ENCODE data around the gene HOOK1.

HOOK1 gene

DNA sequence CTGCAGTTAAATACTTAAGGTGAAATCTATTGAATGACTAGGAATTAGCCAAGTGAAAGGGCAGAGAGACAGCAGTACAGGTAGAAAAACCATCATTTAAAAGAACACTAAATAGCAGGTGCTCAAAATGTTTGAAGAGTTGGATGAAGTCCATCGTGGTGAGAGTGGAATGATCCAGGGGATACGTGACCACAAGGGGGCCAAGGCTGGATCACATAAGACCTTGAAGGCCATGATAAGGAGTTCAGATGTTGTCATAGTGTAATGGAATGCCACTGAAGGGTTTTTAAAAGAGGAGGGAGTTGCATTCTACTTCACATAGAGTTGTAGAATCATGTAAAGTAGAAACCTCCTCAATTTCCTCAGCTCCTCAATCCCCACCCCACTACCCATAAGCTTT is 34.8 kb upstream of the HOOK1 start:
- H3K4me3 ChIP-seq (ENCODE audit: low read depth, low read length), result no peak overlapping the region
- no peaks in the 10 kb centered on the region for H3K79me2 ChIP-seq (ENCODE audit: control insufficient read depth, insufficient read depth, low read length, unreplicated experiment)
- H3K4me1 ChIP-seq (ENCODE audit: control insufficient read depth, insufficient read depth, low read length, unreplicated experiment), result peaks cover 7% of the 10 kb centered on the region
- H3K36me3 ChIP-seq (ENCODE audit: insufficient read depth, low read length), result no peaks in the 10 kb centered on the region
- H3K27me3 ChIP-seq (ENCODE audit: insufficient read depth, low read length), result no peaks in the 10 kb centered on the region
- no peak overlapping the region for H3K27ac ChIP-seq (ENCODE audit: low read depth, low read length)
- H2AFZ ChIP-seq (ENCODE audit: low read length, unreplicated experiment), result no peak overlapping the region

- H3K27me3 ChIP-seq (ENCODE audit: insufficient read depth, low read length), result peaks cover 6% of the 10 kb centered on the region; the same call in 1 of the 2 replicates
- no peaks in the 10 kb centered on the region for H3K4me1 ChIP-seq (ENCODE audit: control insufficient read depth, insufficient read depth, low read length, unreplicated experiment)
- no peak overlapping the region for H2AFZ ChIP-seq (ENCODE audit: low read length, unreplicated experiment)
- no peaks in the 10 kb centered on the region for H3K79me2 ChIP-seq (ENCODE audit: control insufficient read depth, insufficient read depth, low read length, unreplicated experiment)
- H3K4me3 ChIP-seq (ENCODE audit: low read depth, low read length), result no peak overlapping the region
- no peaks in the 10 kb centered on the region for H3K36me3 ChIP-seq (ENCODE audit: insufficient read depth, low read length)
- no peak overlapping the region for H3K27ac ChIP-seq (ENCODE audit: low read depth, low read length)
Measured at GRCh38 chr1:59788825-59789224, 25.9 kb upstream of the HOOK1 start.

DNA sequence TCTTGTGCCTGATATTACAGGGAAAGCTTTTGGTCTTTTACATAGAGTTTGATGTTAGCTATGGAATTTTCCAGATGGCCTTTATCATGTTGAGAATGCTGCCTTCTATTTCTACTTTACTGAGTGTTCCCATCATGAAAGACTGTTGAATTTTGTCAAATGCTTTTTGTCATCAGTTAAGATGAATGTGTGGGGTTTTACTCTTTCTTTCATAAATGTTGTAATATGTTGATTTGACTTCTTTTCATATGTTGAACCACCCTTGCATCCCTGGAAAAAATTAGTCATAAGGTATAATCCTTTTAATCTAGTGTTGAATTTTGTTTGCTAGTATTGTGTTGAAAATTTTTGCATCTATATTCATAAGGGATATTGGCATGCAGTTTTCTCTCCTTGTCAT is 16.1 kb upstream of the HOOK1 start:
- Histone ChIP-seq H3K4me3 (ENCODE audit: low read depth, low read length) (no peak overlapping the region), H3K36me3 (ENCODE audit: insufficient read depth, low read length) (no peaks in the 10 kb centered on the region), H3K4me1 (ENCODE audit: control insufficient read depth, insufficient read depth, low read length, unreplicated experiment) (no peaks in the 10 kb centered on the region), H3K27ac (ENCODE audit: low read depth, low read length) (no peak overlapping the region), H3K27me3 (ENCODE audit: insufficient read depth, low read length) (peaks cover 7% of the 10 kb centered on the region; the same call in 1 of the 2 replicates), H2AFZ (ENCODE audit: low read length, unreplicated experiment) (no peak overlapping the region), H3K79me2 (ENCODE audit: control insufficient read depth, insufficient read depth, low read length, unreplicated experiment) (no peaks in the 10 kb centered on the region)

DNA sequence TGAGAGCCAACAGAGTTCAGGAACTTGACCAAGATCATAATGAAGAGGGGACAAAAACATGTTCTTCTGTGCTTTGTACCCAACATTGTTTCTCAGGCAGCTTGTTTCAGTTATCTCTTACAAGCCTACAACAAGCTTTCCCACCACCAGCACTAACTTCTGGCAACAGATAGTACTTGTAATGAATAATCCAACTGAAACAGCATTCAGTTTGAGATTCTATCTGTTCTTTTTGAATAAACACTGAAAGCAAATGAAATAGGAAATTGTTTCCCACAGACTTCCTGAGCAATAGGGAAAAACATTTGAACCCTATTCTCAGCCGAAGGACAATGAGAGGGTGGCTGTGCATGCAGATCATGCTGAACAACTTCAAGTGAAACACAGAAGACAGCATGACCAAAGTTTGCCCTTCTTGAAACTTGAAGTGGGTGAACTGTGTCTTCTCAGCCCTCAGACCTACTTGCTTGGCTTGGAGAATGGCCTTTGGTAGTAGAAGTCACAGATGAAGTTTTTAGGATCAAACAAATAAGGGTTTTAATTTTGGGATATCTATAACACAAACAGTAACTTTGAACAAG is 11.2 kb upstream of the HOOK1 start:
- H3K4me3 ChIP-seq (ENCODE audit: low read depth, low read length), result no peak overlapping the region
- peaks cover 4% of the 10 kb centered on the region for H3K27me3 ChIP-seq (ENCODE audit: insufficient read depth, low read length)
- H3K4me1 ChIP-seq (ENCODE audit: control insufficient read depth, insufficient read depth, low read length, unreplicated experiment), result no peaks in the 10 kb centered on the region
- H3K27ac ChIP-seq (ENCODE audit: low read depth, low read length), result no peak overlapping the region
- no peak overlapping the region for H2AFZ ChIP-seq (ENCODE audit: low read length, unreplicated experiment)
- no peaks in the 10 kb centered on the region for H3K79me2 ChIP-seq (ENCODE audit: control insufficient read depth, insufficient read depth, low read length, unreplicated experiment)
- H3K36me3 ChIP-seq (ENCODE audit: insufficient read depth, low read length), result no peaks in the 10 kb centered on the region

DNA sequence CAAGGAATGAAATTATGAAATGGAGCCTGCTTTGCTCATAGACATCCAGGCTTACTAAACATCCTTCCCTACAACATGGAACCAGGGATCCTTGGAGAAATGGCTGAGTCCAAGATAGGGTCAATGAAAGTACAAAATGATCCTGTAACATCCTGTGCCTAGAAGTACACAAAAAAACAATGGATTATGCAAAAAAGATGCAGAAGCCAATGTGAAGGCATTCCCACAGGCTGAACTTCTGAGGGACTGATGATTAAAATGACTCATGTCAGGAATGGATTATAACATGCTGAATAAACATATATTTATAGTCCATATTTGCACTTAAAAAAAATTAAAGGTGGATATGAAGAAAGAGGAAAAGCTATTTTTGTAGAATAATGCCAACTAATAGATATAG is 10.4 kb upstream of the HOOK1 start:
- H2AFZ ChIP-seq (ENCODE audit: low read length, unreplicated experiment), result no peak overlapping the region
- H3K36me3 ChIP-seq (ENCODE audit: insufficient read depth, low read length), result no peaks in the 10 kb centered on the region
- H3K4me1 ChIP-seq (ENCODE audit: control insufficient read depth, insufficient read depth, low read length, unreplicated experiment), result no peaks in the 10 kb centered on the region
- no peak overlapping the region for H3K4me3 ChIP-seq (ENCODE audit: low read depth, low read length)
- peaks cover 12% of the 10 kb centered on the region for H3K27me3 ChIP-seq (ENCODE audit: insufficient read depth, low read length)
- no peaks in the 10 kb centered on the region for H3K79me2 ChIP-seq (ENCODE audit: control insufficient read depth, insufficient read depth, low read length, unreplicated experiment)
- no peak overlapping the region for H3K27ac ChIP-seq (ENCODE audit: low read depth, low read length)

DNA sequence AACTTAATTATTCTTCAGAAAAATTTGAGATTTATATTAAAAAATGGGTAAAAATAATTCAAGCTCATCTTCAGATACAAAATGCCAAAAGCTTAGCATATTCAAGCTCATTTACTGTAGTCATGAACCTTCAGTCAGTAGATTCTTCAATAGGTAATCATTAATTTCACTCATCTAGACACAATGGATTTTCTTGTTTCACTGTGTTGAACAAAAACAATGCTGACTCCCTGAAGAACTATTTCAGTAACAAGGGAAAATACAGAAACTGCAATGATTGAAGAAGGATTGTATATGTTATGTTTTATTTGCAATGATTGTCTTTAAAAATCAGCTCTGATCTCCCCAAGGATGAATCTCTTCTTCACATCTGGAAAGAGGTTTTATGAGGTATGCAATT is 9.2 kb upstream of the HOOK1 start:
- no peak overlapping the region for H3K4me3 ChIP-seq (ENCODE audit: low read depth, low read length)
- peaks cover 14% of the 10 kb centered on the region for H3K27me3 ChIP-seq (ENCODE audit: insufficient read depth, low read length)
- H3K36me3 ChIP-seq (ENCODE audit: insufficient read depth, low read length), result no peaks in the 10 kb centered on the region
- no peaks in the 10 kb centered on the region for H3K79me2 ChIP-seq (ENCODE audit: control insufficient read depth, insufficient read depth, low read length, unreplicated experiment)
- H2AFZ ChIP-seq (ENCODE audit: low read length, unreplicated experiment), result no peak overlapping the region
- no peaks in the 10 kb centered on the region for H3K4me1 ChIP-seq (ENCODE audit: control insufficient read depth, insufficient read depth, low read length, unreplicated experiment)
- H3K27ac ChIP-seq (ENCODE audit: low read depth, low read length), result no peak overlapping the region

GRCh38 chr1:59814180-59814900 is 409 bp upstream of the HOOK1 start:
- H3K4me3 ChIP-seq (ENCODE audit: low read depth, low read length), result no peak overlapping the region

GRCh38 chr1:59815892-59816291 is 1.1 kb downstream of the HOOK1 start:
- no peak overlapping the region for H2AFZ ChIP-seq (ENCODE audit: low read length, unreplicated experiment)
- no peak overlapping the region for H3K4me3 ChIP-seq (ENCODE audit: low read depth, low read length)
- no peaks in the 10 kb centered on the region for H3K36me3 ChIP-seq (ENCODE audit: insufficient read depth, low read length)
- H3K27ac ChIP-seq (ENCODE audit: low read depth, low read length), result no peak overlapping the region
- no peaks in the 10 kb centered on the region for H3K79me2 ChIP-seq (ENCODE audit: control insufficient read depth, insufficient read depth, low read length, unreplicated experiment)
- peaks cover 57% of the 10 kb centered on the region for H3K27me3 ChIP-seq (ENCODE audit: insufficient read depth, low read length)
- H3K4me1 ChIP-seq (ENCODE audit: control insufficient read depth, insufficient read depth, low read length, unreplicated experiment), result no peaks in the 10 kb centered on the region

More at GRCh38 chr1:59814180-59814900, 409 bp upstream of the HOOK1 start:
- Histone ChIP-seq H3K27ac (ENCODE audit: low read depth, low read length) (no peak overlapping the region), H3K27me3 (ENCODE audit: insufficient read depth, low read length) (peaks cover 60% of the 10 kb centered on the region), H2AFZ (ENCODE audit: low read length, unreplicated experiment) (no peak overlapping the region), H3K4me1 (ENCODE audit: control insufficient read depth, insufficient read depth, low read length, unreplicated experiment) (no peaks in the 10 kb centered on the region), H3K36me3 (ENCODE audit: insufficient read depth, low read length) (no peaks in the 10 kb centered on the region), H3K79me2 (ENCODE audit: control insufficient read depth, insufficient read depth, low read length, unreplicated experiment) (no peaks in the 10 kb centered on the region)

- Histone ChIP-seq H3K27me3 (ENCODE audit: insufficient read depth, low read length) (peaks cover 57% of the 10 kb centered on the region), H3K79me2 (ENCODE audit: control insufficient read depth, insufficient read depth, low read length, unreplicated experiment) (no peaks in the 10 kb centered on the region), H3K4me3 (ENCODE audit: low read depth, low read length) (no peak overlapping the region), H3K27ac (ENCODE audit: low read depth, low read length) (no peak overlapping the region), H3K36me3 (ENCODE audit: insufficient read depth, low read length) (no peaks in the 10 kb centered on the region), H3K4me1 (ENCODE audit: control insufficient read depth, insufficient read depth, low read length, unreplicated experiment) (no peaks in the 10 kb centered on the region), H2AFZ (ENCODE audit: low read length, unreplicated experiment) (no peak overlapping the region)
Measured at GRCh38 chr1:59816318-59816878, 1.6 kb downstream of the HOOK1 start.

- Histone ChIP-seq H3K27ac (ENCODE audit: low read depth, low read length) (no peak overlapping the region), H3K4me3 (ENCODE audit: low read depth, low read length) (no peak overlapping the region), H3K4me1 (ENCODE audit: control insufficient read depth, insufficient read depth, low read length, unreplicated experiment) (no peaks in the 10 kb centered on the region), H3K36me3 (ENCODE audit: insufficient read depth, low read length) (no peaks in the 10 kb centered on the region), H3K27me3 (ENCODE audit: insufficient read depth, low read length) (peaks cover 36% of the 10 kb centered on the region), H3K79me2 (ENCODE audit: control insufficient read depth, insufficient read depth, low read length, unreplicated experiment) (no peaks in the 10 kb centered on the region), H2AFZ (ENCODE audit: low read length, unreplicated experiment) (no peak overlapping the region)
Measured at GRCh38 chr1:59819566-59820438, 5.1 kb downstream of the HOOK1 start.
